GM12865 (cell line): ENCODE results near the gene ZNF468.
A peak's percentile ranks its signal among the peaks of the same experiment; 100 is the strongest.
"Not testable (repeated sequence)": the region's sequence is repeated elsewhere in the genome, so short reads cannot be mapped to it uniquely, and the experiment has no call there.

ENCODE experiments used
- DNase-seq: peaks from one replicate; pipeline ENCODE4 v3.0.0; 2010; ENCODE audit warnings: low read depth
- H3K4me3 ChIP-seq: 2 replicates; pipeline ENCODE4 v1.5.1; 2011; ENCODE audit warnings: mild to moderate bottlenecking, low read depth, low read length, control low read depth
- TF ChIP-seq, protein P1 (sequence below): IDR thresholded peaks from 2 replicates; pipeline ENCODE4 v1.5.1; 2011; ENCODE audit warnings: low read length, control low read depth, low read depth, inconsistent platforms; ENCODE audit not compliant: insufficient read depth; ENCODE audit errors: missing control alignments

Gene ZNF468

DNA sequence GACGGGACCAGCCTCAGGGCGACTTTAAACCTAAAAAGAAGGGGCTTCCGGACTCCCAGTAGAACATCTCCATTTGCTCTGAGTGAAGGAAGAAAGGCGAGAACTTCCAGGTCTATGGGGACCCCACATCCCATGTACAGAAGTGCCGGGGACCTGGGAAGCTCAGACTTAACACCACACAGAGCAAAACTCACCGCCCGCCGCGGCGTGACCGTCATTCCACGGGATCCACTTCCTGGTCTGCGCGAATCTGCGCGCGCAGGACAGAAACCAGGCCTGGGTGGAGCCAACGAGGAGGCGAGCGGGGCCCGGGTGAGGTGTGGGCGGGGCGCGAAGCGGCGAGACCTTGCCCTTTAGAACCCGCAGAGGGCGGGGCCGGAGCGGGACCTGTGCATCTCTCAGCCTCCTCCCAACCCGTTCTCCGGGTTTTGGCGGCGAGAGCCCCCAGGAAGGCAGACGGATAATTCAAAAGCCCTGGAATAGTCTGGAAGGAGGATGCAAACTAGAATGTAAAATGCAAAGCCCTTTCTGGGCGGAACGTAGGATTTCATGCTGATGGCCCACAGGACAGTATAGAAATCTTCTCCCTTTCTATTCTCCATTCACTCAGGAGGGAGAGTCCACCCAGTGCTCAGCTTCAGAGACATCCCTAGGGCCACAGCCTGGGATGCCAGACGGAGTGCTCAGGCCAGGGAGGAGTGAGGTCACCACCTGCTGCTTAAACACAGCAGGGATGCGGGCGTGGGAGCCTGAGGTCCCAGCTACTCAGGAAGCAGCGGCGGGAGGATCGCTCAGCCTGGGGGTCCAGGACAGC lies at the start of gene ZNF468:
Gene ZNF468 (minus strand): TSS at position 242 of the 814 bp plus-strand sequence. CDS start 3,347 bp downstream, outside the sequence.
- DNase-seq, result peak; percentile 71
- peak within 1 kb of the TSS; percentile 86 for H3K4me3 ChIP-seq

DNA sequence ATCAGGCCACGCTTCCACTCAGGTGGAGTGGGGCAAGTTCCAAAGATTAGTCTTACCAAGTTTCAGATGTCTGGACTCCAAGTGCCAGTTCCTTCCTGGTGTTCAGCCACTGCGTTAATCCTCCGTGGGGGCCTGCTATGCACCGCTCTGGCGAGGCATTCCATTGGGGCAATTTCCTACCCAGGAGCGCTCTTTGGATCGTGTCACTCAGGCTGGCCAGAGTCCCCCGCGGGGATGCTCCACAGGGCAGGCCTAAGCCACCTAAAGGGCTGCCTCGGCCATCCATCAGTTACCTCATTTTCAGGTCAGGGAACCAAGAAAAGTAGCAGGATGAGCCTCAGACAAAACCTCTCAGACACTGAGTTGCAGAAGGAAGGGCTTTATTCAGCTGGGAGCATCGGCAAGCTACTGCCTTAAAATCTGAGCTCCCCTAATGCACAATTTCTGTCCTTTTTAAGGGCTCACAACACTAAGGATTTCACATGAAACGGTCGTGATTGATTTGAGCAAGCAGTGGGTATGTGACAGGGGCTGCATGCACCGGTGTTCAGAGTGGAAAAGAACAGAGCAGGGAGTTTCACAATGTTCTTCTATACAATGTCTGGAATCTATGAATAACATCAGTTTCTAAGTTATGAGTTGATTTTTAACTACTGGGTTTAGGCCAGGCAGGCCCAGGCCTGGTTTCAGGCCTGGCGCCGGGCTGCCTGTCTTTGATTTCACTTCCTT lies 46.8 kb upstream of the ZNF468 start:
- DNase-seq, H3K4me3 ChIP-seq: not testable (repeated sequence)

DNA sequence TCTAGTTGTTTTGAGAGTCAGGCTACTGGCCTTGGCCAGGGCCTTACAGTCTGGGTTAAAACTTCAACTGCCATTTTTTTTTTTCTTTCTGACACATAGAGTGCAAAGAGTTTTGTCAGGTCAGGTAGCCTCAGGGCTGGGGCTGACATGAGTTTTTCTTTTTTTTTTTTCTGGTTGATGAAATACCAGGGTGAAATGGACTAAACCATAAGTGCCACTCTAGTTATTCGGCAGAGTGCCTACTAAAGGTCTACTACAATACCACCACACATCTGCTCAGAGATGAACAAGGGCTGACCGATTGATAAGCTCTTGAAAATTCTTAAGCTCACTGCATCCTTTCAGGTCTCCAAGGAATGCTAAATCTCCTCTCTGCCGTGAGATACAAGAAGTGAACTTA lies 44.4 kb upstream of the ZNF468 start:
- TF ChIP-seq, protein P1, sequence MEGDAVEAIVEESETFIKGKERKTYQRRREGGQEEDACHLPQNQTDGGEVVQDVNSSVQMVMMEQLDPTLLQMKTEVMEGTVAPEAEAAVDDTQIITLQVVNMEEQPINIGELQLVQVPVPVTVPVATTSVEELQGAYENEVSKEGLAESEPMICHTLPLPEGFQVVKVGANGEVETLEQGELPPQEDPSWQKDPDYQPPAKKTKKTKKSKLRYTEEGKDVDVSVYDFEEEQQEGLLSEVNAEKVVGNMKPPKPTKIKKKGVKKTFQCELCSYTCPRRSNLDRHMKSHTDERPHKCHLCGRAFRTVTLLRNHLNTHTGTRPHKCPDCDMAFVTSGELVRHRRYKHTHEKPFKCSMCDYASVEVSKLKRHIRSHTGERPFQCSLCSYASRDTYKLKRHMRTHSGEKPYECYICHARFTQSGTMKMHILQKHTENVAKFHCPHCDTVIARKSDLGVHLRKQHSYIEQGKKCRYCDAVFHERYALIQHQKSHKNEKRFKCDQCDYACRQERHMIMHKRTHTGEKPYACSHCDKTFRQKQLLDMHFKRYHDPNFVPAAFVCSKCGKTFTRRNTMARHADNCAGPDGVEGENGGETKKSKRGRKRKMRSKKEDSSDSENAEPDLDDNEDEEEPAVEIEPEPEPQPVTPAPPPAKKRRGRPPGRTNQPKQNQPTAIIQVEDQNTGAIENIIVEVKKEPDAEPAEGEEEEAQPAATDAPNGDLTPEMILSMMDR, result no peak
- no peak overlapping the region for H3K4me3 ChIP-seq
- DNase-seq, result no peak

DNA sequence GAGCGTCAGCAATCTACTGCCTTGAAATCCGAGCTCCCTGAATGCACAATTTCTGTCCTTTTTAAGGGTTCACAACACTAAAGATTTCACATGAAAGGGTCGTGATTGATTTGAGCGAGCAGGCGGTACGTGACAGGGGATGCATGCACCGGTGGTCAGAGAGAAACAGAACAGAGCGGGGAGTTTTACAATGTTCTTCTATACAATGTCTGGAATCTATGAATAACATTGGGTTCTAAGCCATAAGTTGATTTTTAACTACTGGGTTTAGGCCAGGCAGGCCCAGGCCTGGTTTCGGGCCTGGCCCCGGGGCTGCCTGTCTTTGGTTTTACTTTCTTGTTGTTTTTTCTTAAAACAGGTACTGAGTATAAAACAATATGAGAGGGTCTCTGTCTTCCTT lies 41.2 kb upstream of the ZNF468 start:
- not testable (repeated sequence) for DNase-seq, H3K4me3 ChIP-seq

DNA sequence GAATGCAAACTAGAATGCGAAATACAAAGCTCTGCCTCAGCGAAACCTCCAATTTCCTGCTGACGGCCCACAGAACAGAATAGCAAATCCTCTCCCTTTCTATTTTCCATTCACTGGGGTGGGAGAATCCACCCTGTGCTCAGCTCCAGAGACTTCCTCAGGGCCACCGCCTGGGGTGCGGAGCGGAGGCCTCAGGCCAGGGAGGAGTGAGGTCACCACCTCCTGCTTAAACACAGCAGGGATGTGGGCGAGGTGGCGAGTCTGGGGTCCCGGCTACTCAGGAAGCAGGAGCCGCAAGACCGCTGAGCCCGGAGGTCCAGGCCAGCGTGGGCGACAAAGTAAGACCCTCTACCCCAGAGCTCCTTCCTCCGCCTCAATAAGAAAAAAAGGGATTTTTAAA lies 40.7 kb upstream of the ZNF468 start:
- TF ChIP-seq, protein P1, result no peak

DNA sequence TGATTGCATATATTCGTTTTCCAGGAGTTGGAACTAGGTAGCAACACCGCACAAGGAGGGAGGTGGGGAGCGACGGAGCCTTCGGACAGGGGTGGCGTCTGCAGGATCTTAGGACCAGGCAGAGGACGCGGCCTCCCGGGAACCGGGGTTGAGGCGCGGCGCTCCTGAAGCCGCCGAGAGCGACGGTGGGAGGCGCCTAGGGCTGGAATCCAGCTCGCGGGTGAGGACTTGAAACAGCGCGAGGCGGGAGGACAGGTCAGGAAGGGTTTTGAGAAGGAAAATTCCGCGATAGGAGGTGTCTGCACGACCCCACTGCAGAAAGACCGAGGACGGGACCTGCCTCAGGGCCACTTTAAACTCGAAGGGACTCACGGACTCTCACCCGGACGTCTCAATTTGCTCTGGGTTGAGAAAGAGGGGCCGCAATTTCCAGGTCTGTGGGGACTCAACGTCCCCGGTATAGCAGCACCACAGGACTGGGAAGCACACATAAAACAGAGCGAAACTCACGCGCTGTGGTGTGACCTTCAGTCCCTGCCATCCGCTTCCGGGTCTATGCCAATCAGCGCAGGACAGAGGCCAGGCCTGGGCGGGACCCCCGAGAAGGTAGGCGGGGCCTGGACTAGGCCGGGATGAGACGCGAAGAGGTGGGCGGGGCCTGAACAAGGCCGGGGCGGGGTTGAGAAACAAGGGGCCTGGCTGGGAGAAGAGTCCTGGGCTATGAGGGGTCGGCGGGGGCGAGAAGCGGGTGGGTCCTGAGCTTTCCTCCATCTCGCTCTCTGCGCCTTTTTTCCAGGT lies 39.9 kb upstream of the ZNF468 start, which contains the start of gene ZNF320:
Gene ZNF320 (minus strand): TSS at position 498 of the 798 bp plus-strand sequence. CDS start 7,380 bp downstream, outside the sequence.
- TF ChIP-seq, protein P1, result no peak
- peak; percentile 91 for DNase-seq
- H3K4me3 ChIP-seq, result peak within 1 kb of the TSS; percentile 55

More for the DNA sequence above, 40.7 kb upstream of the ZNF468 start:
- no peak for DNase-seq
- no peak overlapping the region for H3K4me3 ChIP-seq

DNA sequence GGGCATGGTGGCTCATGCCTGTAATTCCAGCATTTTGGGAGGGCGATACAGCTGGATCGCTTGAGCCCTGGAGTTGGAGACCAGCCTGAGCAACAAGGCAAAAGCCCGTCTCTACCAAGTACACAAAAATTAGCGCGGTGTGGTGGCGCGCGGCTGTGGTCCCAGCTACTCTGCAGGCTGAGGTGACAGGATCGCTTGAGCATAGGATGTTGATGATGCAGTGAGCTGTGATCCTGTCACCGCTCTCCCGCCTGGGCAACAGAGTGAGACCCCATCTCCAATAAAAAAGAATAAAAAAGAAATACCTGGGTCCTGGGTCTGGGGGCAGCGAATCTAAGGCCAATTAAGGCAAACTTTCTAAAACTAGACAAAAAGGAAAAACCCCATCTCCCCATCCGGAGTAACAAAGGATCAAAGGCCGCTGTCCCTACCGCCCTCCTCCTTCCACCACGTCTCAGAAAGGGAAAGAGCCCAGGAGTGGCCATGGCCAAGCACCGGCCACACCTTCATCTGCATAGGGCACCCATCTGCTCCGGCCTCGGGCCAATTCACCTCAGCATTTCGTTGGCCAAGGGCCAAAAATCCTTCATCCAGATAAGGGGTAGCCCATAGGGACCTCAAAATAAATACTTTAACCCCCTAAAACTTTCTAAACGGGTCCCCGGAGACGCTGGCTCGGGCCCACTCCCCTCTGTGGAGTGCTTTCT lies 39.2 kb upstream of the ZNF468 start:
- DNase-seq, result peak; percentile 12
- TF ChIP-seq, protein P1, result no peak

More for the DNA sequence above, 39.2 kb upstream of the ZNF468 start:
- peak overlapping the region; percentile 55 for H3K4me3 ChIP-seq
